H1 (cell line): ENCODE data around the gene MUS81. TPM values are rescaled to one million over a fixed set of nuclear protein-coding genes. Genes with fewer than 3 reads are reported as not detected.

Experiments
- ATF2 ChIP-seq: IDR thresholded peaks from 2 replicates; pipeline ENCODE4 v1.6.1; 2012; ENCODE audit warnings: low read length, inconsistent platforms
- KDM5A ChIP-seq: fragments of 200-600 bp; IDR thresholded peaks from 2 replicates; pipeline ENCODE4 v1.7.1; 2012; ENCODE audit warnings: mild to moderate bottlenecking, low read length, inconsistent platforms, mixed read lengths
- polyA plus RNA-seq, 7 experiments: library from polyadenylated mRNA; depleted of rRNA in 3 of 7; stranded (reverse) in 5 of 7; unstranded in 2 of 7; fragments of >200 nt in 5 of 7; fragments of 200-250 nt in 2 of 7; gene quantifications; 1 replicate in 5 of 7; 2 replicates in 1 of 7; 4 replicates in 1 of 7; pipeline versions ENCODE4 v1.2.1 to v1.2.3, GENCODE V29; 2011 to 2013; ENCODE audit warnings: missing spikeins in 2 of 7, mixed read lengths in 2 of 7
- total RNA-seq: library from RNA; stranded (reverse); fragmentation: NEBNext Ultra II Directional; extraction: Animal tissue kit (Norgen Biotek cat#: 25700); gene quantifications from 2 replicates; pipeline ENCODE4 v1.2.1, GENCODE V29; 2021

The MUS81 gene
- total and polyA plus RNA-seq, 2 of the 8 experiments (the other 6 are each of a cell fraction or from before 2014, with no cell fraction given): 30.2 to 31.5 TPM

- no peak for TF ChIP-seq KDM5A
- no peak for TF ChIP-seq ATF2
Measured at GRCh38 chr11:65879617-65880016, 19.4 kb downstream of the MUS81 start, which contains the start of gene CTSW (continued).
